Measurements from ENCODE around the gene TERB1.

Gene TERB1

DNA sequence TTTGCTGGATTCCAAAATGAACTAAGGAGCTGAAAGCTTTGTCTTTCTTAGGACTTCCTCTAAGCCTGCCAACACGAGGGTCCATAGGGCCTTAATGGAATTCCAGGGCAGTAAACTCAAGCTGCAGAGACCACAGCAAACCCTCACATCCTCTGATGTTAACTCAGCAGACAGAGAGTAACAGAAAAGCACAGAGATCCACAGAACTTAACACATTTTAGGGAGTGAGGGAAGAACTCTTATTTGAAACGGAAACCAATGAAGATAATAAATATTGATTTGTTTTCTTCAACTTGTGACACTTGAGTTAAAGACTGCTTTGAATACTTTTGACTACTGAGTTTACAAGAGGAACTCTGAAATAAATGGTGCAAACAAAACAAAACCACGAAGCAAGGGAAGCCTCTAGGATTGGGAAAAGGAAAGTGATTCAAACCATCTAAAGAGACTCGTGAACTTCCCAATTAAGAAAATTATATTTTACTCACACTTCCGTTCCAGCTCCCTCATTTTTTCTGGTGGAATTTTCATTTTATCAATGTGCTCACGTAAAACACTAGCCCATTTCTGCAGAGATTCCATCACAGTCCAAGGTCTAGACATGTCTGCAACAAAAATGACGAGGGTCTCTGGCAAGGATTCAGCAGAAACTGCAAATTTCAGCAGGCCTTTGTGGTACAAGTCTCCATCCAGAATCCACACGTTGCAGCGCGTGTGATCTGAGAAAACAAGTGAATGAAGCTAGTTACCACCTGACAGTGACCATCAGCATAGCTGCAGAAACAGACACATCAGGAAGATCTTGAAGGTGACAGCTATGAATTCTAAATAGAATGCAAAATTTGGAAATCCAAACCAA is 59.2 kb downstream of the TERB1 start:
- DNase-seq: no peak

DNA sequence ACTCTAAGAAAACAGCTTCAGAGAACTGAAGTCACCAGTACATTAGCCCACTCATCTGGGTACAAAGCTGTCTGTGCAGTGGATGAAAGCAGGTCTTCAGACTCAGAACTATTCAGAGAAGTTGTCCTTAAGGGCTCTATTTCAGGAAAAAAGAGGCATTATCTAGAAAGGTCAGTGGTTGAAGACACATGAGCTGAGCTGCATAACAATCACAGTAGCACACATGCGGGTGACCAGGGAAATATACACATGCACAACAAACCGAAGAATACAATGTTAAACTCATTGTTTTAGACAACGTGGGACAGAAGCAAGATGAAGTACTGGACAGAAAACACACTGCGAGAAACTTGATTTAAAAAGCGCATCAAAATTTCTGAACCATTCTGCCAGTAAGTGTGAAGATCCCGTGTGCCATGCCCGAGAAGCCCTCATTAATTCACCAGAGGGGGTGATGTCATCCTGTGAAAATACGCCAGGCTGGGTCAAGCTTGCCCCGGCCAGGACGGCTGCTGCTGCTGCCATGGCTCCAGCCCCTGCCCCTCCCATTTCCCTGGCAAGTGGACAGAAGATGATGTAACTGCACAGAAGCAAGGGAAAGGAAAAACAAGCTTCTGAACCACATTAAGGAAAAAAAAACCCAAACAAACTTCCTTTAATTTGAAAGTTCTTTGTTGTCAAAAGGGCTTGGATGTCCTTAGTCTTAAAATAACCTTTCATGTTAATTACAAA is 60.0 kb downstream of the TERB1 start:
- DNase-seq: no peak

GRCh38 chr16:66740533-66740932 is 60.9 kb downstream of the TERB1 start:
- no peak for DNase-seq

DNA sequence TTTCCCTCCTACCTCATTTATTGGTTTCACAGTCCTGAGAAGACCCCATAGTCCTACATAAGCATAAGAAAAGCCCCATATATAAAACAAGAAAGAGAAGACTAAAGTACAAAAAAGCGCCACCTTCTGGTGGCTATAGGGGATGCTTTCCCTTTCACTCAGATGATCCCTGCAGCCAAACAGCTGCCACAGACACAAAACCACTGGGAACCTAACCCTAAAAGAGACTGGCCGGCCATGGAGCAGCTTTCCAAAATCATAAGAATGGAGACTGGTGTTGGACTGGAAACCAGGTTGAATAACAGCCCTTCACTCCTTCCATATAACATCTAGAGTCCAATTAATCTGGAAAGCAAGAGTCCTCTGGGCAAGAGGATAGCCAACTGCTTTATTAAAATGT is 61.4 kb downstream of the TERB1 start:
- peak; percentile 5 for DNase-seq

DNA sequence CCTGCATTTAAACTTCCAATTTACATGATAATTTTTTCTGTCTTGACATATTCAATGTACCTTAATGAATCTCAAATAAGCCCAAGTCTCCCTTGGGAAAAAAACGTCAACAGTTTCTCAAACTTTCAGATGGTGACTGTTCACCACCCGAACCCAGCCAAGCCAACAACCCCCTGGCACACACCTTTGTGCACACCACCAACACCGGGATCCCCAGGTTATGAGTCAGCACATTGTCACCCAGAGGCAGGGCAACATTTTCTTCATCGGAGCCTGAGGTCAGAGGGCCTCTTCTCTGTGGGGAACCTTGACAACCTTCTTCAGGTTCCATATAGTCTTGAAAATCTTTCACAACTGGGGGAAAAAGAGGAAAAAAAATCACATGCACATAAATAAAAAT is 65.5 kb downstream of the TERB1 start:
- no peak for DNase-seq

DNA sequence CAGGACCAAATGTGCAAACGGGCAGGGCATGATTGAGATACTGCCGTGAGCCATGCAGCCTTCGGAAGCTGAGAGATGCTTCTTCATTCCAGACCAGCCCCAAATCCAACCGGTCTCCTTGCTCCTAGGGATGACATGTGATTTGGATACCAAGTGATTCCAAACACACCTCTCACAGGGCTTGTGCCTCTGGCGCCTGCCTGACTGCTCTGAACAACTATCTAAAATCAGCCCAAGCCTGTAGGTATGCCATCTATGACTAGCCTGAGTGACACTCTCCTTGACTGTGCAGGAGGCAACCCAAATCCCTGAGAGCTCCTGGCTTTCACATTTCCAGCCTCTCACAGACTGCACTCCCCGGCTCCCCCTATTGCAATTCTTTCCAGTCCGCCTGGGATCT is 70.3 kb downstream of the TERB1 start:
- no peak for DNase-seq

DNA sequence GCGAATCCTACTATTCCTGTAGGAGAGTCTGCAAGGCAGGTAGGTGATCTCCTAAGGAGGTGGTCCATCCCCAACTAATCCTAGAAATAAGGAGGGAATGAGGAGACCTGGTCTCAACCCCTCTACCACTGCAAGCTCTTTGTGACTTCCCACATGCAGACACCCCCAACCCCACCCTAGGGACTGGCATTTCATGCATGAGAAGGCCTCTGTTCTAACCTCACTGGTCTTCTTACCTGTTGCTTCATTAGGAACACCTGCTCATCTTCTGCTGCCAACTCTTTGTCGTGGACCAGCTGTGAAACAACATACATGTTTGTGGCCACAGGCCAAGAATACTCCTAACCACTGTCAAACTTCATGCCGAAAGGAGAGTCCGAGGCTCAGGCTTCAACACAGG is 72.6 kb downstream of the TERB1 start:
- DNase-seq: no peak

DNA sequence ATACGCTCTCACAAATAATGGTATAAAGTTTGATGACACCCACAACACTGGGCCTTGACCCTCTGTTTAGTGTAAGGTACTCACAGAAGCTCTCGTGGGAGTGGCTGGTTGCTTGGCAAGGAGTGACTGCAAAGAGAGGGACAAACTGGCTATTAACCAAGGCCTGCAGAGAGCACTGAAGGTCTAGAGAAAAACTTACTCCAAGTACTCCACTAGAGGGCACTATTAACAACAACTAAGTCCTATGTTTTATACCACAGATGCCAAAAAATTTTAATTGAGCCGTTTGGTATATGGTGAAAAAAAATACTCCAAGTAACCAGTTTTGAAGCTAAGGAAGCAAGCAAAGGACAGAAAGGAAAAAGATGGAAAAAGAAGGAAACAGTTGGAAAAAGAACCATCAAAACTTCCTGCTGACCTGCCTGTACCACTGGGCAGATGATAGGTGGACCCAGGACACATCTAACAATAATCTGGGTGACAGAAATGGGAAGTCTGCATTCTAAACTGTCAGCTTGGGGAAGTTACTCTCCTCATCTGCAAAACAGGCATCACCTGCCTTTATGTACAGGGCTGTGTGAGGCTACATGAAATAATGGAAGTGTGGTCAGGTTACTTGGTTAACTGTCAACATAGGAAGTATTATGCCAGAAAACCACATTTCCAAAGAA is 73.1 kb downstream of the TERB1 start:
- peak; percentile 41 for DNase-seq

GRCh38 chr16:66720766-66721165 is 80.6 kb downstream of the TERB1 start:
- DNase-seq: no peak

GRCh38 chr16:66719246-66719645 is 82.1 kb downstream of the TERB1 start:
- no peak for DNase-seq

DNA sequence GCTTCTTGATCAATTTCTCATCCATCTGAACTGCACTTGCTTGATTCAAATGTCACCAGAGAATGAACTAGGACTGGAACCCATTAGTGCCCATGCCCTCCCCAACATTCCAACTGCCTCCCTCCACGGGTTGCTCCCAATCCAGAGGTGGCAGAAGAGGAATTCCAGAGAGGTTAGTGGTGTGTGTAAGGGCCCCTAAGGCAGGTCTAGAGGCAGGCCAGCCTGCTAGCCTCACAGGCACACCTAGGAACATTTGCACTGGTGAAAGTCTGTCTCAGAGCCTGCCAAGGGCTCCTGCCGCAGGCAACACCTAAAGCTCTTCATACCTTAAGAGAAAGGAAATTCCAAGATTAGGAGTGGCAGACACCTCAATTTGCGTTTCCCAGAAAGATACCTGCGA is 83.6 kb downstream of the TERB1 start:
- no peak for DNase-seq

DNA sequence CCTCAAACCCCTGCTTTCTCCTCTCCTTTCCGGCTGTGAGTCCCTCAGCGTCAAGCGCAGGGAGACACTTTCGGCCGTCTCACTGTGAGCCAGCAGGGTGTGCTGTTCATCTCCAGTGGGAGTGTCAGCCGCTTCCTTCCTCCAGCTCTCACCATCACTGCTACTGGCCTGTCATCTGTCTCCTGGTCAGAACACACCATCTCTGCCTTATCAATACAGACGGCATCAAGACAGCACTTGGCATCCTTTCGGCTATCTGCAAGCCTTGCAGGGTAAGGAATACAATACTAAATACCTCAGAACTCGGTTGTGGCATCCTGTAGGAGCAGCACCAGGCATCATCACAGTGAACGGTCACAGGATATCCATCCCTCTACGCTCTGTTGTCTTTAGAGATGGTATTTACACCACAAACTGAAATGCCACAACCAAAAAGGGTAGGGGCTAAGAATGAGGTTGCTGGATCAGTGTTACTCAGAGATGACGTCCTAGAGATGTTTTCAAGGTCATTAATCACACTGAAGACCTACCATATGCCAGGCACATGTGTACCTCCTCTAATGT is 84.2 kb downstream of the TERB1 start:
- DNase-seq: peak; percentile 23

DNA sequence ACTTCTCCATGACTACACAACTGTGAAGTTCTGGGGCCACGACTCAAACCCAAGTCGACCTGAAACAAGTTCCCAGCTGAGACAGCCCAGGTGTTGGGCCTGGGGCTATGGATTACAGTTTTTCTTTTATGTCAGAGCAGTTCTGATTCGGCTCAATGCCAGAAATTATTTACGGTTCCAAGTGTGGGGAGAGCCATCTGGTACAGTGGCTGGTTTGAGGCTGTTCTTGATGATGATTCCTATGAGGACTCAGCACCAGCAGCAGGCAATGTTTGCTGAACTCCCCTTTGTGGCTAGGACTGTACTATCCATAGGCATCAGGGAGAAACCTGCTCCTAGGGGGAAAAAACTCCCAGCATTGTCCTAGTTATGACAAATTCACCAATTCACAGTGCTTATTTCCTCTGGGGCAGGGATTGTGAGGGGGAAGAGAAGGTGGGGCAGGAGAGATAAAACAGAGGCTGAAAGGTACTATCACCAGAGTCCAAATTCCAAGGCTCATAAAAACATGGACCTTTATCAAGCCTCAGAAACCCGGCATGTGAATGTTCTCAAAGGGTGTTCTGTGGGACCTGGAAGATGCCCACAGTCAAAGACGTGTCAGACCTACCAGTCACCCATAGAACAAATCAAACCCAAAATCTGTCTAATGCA is 86.6 kb downstream of the TERB1 start:
- DNase-seq: no peak

DNA sequence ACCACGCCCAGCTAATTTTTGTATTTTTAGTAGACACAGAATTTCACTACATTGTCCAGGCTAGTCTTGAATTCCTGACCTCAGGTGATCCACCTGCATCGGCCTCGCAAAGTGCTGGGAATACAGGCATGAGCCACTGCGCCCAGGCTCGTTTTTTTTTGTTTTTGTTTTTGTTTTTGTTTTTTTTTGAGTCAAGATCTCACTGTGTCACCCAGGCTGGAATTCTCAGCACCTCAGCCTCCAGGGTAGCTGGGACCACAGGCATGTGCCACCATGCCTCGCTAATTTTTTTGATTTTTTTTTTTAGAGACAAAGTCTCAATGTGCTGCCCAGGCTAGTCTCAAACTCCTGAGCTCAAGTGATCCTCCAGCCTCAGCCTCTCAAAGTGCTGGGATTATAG is 87.3 kb downstream of the TERB1 start:
- DNase-seq: no peak

DNA sequence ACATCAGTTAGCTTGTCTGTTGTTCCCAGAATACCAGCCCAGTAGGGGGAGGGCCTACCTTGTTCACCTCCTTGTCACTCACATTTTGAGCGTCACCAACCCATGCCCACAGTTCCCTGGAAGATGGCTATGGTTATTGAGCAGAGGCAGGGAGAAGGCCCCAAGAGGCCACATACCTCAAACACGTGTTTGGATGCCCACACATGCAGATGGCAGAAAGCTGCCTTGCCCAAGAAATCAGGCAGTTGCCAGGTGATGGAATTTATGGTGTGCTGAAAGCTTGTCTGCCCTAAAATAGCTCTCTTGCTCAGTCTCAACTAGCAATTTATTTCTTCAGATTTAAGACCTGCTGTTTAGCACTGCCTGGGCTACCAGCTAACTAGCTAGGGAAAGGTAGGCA is 88.3 kb downstream of the TERB1 start:
- no peak for DNase-seq

- no peak for DNase-seq
These were observed 88.9 kb downstream of the TERB1 start for GRCh38 chr16:66712512-66712911.

DNA sequence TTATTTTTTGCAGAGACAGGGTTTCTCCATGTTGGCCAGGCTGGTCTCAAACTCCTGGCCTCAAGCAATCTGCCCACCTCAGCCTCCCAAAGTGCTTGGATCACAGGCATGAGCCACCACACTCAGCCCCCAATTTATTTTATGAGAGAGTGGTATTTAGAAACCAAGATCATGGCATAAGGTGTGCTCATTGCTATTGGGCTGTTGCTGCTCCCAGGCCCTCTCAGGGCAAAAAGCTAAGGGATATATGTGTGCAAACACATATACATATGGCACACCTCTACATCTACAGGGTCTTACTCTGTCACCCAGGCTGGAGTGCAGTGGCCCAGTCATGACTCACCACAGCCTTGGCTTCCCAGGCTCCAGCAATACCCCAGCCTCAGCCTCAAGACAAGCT is 89.8 kb downstream of the TERB1 start:
- DNase-seq: no peak

DNA sequence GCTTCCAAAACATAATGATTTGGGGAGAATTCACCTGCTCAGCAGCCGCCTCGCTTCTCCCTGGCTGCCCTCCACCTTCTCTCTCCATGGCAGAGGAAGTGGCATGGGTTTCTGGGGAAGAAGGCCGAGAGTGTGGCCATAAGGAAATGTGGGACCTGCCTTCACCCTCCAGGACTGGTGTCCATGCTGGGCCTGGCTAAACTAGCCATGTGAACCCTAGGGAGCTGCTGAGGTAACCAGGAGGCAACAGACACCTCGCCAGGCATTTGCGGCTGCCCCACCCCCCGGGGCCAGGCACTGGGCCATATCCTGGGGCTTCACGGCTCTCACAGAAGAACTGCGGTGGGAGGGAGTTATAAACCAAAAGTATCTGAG is 94.9 kb downstream of the TERB1 start:
- no peak for DNase-seq

- no peak for DNase-seq
These were observed 95.4 kb downstream of the TERB1 start for GRCh38 chr16:66705790-66706505.
